Hippocampal formation (tissue), 2 donors: Measurements from ENCODE around the gene ELFN2.
"Not testable (repeated sequence)": the region's sequence is repeated elsewhere in the genome, so short reads cannot be mapped to it uniquely, and the experiment has no call there.

Experiments used
- DNase-seq, 2 donors: peaks; one replicate each; lab custom pipeline; 2025; lab: John Stamatoyannopoulos, UW

ELFN2 gene

DNA sequence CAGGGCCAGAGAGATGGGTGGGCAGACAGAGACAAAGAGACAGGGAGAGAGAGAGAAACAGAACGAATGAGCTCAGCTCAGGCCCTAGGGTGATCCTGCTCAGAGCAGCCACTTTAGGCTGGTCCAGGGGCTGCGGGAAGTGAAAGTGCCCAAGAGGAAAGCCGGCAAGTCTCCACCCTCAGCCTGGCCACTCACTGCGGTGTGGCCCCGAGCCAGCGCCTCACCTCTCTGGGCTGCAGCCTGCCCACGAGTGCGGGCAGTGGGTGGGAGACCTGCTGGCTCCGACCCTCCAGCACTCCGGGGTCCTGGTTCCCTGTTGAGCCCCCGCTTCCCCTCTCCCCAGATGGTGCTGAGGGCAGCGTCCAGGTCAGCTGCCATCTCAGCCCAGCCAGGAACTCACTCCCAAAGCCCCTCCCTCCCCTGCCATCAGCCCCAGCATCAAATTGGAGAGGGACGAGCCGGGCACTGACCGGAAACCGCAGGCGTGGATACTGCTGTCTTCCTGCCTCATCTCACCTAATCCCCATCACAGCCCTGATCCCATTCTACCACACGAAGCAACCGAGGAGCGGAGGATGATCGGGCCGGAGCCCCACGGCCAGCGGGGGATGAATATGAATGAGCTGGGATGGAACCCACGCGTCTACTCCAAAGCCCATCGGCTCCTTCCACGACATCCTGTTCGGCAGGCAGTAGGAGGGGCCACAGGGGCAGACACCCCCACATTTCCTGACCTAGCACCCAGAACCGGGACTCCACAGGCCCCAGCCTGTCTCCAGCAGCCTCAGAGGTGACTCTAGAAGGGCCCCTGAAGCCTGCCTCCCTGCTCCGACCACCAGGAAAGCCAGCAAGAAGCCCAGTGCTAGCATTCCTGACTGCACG is 16.9 kb downstream of the ELFN2 start:
- no peak for DNase-seq

DNA sequence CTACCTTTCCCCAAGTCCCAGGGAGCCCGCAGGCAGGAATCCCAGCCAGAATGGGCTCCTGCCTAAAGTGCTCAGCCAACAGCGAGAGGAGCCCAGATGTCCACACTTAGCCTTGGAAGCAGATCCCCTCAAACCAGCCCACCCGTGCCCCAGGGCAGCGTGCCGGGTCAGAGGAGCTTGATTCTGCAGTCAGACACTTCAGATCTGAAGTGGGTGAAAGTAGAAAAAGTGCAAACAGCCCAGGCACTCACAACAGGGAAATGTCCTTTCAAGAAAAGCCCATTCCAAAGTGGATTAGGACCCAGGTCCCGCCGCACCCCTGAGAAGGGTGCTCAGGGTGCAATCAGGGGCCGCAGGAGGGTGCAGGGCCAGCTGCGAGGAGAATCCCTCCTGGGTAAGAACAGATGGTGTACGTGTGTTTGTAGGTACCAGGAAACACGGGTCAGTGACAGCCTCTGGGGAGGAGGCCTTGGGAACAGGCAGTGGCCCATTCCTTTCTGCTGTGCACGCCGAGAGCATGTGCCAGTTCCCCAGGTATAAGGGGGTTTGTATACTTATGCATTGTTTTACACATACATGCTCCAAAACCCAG is 17.7 kb downstream of the ELFN2 start:
- no peak for DNase-seq

DNA sequence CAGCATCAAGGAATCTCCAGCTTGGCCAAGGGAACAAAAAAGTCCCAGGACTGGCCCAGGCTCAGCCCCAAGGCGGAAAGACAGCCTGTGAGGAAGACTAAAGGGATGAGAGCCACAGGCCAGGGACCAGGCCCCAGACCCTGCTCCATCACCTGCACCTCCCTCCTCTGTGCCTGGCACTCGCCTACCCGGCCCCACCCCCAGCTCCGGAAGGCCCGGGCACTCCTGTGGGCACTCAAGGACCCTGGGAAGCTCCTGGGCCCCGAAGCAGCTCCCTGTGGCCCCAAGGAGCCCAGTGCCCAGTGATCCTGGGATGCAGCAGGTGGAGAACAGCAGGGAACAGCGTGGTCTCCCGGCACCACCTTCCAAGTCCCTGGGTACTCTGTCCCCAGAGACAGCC is 18.2 kb downstream of the ELFN2 start:
- no peak for DNase-seq

DNA sequence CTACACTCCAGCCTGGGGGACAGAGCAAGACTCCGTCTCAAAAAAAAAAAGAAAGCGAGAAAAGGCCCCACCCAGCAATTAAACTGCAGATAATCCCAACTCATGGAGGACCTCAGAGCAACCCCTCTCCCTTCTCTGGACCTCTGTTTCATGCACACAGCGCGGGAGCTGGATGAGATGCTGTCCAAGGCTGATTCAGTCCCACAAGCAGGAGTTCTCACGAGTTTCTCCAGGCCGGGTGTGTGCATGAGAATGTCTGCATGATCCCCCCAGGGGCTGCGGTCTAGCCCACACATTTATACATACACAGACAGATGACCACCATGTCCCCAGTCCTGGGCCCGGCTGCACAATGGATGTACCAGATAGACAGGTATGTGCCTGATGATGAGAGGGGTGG is 19.4 kb downstream of the ELFN2 start:
- DNase-seq: no peak

DNA sequence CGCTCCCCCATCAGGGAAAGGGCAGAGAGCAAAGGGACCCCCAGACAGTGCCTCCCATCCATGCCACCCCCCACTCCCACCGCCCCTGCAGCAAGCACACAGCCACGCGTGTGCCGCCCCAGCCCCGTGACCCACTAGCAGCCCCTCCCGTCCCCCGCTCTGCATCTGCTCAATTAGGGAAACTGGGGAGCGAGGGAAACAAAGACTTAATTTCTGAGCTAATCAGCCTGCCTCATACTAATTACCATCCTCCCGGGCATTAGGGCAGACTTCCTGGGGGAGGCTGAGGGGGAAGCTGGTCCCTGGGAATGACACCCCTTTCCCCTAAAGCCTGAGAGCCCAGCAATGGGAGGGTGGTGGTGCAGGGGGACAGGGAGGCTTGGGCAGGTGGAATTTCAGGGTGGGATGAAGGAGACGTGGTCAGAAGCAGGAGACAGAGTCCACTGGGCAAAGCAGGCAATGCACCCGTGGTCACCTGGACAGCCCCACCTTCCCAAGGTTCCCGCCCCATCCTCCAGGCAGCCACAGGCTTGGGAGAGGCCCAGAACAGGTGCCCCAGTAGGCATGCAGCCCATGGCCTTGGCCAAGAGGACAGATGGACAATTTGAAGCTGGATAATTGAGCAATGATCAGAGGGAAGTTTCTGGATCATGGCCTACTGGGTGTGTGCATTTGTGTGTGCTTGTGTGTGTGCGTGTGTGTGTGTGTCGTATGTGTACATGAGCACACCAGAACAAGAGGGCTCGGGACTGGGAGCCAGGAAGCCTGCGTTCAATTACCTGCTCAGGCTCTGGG is 20.6 kb downstream of the ELFN2 start:
- DNase-seq: no peak

DNA sequence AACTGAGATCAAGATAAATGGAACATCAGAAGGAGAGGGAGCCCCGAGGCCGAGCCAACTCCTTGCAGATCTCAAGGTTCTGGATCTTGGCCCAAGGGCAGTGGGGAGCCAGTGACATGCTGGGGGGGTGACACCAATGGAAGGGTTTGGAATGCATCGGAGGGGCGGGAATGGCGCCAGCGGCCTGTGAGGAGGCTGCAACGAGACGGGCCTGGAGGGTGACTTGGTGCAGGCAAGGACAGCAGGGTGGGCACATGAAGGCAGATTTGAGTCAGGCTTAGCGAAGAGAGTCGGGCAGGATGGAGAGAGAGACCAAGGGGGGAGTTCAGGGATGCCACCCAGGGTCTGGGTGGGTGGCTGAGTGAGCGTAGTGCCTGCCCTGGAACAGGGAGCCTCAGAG is 23.2 kb downstream of the ELFN2 start:
- no peak for DNase-seq

DNA sequence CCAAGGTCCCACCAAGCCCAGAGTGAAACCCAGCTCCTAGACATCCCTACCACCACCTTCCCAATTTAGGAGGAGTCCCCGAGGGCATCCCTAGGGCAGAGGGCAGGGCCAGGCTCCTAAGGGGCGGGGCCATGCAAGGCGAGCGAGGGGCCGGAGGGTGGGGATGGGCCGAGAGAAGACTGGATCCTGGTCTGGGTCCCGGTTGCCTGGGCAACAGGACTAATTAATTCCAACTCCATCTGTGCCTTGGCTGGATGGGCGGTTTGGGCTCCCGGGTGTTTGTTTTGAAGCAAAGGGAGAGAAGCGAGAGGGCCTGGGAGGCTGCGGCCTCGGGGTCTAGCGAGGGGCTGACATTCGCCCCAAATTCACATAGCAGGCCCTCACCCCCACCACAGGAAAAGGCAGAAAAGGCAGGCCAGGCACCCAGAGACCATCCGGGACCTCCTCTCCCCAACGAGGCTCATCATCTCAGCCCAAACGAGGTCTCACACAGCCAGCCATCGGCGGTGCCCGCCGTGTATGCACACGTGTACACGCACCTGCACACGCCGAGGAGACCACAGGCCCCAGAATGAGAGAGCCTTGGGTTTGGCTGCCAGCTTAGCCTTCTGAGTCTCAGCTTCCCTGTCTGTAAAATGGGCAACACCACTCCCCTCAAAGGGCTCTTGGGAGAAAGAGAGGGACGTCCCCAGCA is 23.9 kb downstream of the ELFN2 start:
- DNase-seq: no peak

DNA sequence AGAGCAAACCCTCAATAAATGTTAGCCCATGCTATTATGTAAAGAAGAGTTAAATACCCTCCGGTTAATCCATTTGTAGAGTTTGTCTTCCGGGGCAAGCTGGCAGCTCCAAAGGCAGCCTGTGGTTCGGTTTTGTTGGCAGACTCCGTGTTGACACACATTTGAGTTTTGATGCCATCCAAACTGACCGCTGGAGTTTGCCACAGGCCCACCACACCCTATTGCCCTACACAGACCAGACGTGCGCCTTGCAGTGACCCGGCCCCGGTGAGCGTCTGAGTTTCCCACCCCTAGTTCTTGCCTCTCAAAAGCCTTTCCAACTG is 25.1 kb downstream of the ELFN2 start:
- no peak for DNase-seq

DNA sequence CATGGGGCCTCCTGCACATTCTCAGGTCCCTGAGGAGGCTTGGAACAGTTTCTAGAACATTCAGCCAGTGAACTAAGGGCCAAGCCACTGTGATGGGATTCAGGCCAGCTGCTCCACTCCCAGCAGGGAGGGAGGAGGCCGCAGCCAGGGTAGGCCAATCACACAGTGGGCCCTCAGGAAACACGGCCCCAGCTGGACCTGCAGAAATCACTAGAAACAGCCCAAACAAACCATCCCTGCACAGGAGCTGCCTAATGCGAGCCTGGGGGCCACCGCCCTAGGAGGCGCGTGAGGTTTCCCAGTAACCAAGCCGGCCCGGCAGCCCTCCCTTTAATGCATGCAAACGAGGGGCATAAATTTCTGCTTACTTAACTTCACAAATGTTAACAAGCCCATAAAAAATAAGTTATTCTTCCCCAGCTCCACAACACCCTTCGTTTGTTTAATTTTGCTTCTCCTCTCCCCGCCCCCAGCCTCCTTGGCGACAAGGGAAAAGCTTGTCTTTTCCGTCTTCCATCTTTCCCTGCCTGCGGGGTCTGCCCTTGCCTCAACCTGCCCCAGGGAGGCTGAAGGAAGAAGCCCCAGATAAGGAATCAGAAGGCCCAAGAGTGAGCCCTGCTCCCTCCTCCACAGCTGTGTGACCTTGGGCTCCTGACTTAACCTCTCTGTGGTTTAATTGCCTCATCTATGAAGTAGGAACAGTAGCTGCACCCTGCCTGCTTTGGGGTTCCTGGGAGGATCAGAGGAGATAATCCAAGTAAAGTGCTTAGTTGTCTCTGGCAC is 25.7 kb downstream of the ELFN2 start:
- no peak for DNase-seq

DNA sequence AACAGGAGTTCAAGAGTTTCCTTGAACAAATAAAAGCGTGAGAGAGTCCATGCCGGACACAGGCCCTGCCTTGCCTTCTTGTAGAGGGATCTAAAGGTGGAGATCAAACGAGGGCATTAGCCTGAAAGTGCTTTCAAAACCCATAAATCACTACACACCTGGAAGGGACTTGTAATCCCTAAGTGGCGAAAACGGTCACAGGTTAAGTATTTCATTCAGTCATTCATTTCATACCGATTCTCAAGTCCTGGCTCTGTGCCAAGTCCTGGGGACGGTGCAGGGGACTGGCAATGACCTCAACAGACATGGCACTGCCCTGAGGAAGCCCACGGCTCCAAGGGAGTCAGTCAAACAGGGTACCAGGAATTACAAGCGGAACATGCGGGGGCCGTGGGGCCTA is 26.6 kb downstream of the ELFN2 start:
- no peak for DNase-seq

DNA sequence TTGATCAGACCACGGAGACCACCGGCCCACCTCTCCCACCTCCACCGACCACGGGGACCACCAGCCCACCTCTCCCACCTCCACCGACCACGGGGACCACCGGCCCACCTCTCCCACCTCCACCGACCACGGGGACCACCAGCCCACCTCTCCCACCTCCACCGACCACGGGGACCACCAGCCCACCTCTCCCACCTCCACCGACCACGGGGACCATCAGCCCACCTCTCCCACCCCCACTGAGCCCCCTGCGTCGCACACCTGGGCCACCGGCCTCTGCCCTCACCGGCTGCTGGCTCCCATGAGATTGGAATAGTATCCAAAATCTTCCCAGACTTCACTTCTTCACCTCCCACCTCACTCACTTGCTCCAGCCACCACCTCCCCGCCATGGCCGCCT is 27.8 kb downstream of the ELFN2 start:
- DNase-seq: not testable (repeated sequence)

DNA sequence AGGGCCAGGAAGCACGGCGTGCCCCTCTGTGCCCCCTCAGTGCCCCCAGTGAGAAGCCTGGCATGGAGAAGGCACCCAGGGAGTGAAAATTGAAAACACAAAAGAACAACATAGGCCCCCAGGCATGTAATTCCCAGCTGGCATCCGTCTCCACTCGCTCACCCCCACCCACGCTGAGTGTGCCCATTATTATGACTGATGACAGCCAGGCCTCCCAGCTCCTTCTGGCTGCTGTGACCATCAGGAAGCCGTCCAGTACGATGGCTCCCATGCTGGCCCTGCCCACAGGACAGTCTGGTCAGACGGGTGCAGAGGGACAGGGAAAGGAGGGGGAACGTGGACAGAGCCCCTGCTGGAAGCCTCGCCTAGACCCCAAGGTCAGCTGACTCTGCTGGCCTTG is 30.1 kb downstream of the ELFN2 start:
- no peak for DNase-seq

DNA sequence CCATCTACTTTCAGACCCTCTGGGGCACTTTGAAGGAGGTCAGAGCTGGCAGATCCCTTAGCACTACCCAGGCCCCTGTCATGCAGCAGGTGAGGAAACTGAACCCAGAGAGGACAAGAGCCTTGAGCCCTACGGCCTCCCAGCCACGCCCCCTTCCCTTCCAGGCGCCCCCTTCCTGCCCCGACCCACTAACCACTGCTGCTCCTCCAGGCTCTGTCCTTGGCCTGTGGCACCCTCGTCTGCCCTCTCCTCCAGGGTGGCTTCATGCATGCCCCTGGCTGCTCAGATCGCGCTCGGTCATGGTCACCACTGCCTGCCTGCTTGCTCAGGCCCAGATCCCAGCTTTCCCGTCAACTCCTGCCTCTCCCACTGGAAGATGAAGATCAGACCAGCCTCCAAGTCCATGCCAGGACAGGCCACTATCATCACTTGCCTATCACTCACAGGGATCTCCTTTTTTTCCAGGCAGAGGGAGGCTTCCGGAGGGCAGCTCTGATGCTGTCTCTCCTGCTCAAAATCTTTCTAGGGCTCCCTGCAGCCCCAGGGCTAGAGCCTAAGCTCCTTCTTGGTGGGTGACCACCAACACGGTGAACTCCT is 30.7 kb downstream of the ELFN2 start:
- no peak for DNase-seq

DNA sequence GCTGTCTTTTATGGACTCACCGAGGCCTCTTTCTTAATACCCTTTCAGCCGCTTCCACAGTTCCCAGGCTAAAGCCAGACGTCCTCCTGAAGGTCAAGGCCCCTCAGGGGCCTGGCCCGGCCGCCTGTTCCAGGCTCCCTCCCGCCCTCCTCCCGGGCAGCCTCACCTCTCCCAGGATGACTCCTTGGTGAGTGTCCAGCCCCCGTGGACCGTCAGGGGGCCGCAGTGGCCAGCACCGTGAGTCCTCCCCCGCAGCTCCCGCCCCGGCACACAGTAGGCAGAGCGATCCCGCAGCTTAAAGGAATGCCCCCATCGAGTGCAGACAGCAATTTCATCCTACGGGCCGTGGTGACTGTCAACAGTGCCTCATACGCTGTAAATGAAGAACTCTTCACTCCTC is 32.9 kb downstream of the ELFN2 start:
- DNase-seq: no peak

DNA sequence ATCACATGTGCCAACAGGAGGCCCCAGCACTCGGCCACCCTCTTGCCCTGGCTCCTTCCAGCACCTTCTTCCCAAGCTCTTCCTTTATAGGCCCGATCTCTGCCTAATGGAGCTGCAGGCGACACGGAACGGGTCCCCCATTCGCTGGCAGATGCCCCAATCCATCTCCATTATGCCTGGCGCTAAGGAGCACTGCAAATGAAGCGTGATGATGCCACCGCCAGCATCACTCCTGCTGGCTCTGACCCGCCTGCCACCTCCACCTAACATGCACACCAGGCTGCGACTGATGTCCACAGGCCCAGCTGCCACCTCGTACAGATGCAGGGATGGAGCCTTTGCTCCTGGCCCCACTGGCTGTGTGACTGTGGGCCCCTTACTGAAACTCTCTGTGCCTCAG is 33.5 kb downstream of the ELFN2 start:
- no peak for DNase-seq

DNA sequence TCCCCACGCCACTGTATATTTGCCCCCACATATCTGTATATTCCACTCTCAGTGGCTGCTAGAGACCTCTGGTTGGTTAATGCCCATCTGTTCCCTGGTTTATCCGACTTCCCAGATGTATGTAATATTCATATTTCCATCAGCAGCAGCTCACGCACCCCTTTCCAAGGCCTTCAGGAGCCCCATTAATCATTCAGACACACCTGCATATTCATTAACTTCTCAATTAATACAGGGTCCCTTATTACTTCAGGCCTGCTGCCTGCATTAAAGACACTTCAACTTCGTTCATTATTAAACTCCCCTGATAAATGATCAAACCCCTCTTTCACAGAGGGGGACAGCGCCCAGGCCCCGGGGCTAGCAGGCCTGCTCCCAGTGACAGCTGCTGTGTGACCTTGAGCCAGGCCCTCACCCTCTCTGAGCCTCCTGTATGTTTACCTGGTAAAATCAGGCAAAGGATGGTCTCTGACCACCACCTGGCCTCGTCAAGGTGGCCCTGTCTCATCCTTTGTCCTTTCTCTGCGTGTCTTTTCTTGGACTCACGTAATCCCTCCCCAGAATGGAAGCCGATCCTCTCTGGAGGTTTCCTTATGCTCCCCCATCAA is 34.5 kb downstream of the ELFN2 start:
- no peak for DNase-seq

DNA sequence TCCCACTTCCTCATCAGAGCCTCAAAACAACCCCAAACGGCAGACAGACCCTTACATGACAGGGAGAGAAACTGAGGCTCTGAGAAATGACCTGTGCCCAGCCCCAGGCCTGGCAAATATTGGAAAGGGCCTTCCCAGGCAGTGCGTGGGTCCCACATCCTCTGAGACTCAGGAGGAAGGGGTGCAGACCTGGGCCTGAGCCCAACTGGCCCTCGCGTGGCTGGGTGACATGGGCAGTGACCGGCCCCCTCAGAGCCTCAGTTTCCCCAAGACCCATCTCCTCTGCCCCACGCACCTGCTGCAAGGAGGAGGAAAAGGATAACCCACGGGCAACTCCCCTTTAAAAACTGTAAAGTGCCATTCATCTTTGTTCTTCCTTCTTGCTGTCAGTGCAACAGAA is 35.6 kb downstream of the ELFN2 start:
- no peak for DNase-seq

DNA sequence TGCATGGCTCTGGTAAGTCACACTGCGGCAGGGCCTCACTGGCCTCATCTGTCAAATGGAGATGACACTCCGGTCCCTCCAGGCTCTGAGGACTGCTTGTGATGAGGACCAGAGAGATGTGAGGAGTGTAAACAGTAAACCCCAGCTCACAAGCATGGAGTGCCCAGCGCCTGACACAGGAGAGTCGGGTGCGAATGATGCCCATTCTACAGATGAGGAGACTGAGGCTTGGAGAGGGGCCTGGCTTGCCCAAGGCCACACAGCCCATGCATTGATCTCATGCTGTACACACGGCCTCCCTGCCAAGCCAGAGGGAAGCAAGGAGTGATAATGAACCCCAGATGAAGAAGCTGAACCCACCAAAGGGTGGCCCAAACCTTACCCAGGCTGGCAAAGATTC is 37.2 kb downstream of the ELFN2 start:
- no peak for DNase-seq

DNA sequence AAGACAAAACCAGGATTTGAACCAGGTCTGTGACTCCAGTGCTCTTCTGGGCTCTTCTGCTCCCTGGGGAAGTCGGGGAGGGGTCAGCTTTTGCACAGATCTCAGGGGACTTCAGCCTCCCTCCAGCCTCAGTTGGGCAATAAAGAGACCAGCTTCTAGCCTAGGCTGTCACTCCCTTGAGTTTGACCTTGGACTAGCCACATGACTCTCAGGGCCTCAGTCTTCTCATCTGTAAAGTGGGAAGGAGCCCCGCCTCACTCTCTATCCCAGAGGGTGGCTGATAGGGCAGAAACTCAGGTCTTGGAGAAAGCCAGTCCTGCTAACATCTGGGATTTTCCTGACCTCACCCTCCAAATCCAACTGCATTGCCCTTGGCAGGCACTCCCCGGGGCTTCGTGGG is 38.7 kb downstream of the ELFN2 start:
- no peak for DNase-seq

DNA sequence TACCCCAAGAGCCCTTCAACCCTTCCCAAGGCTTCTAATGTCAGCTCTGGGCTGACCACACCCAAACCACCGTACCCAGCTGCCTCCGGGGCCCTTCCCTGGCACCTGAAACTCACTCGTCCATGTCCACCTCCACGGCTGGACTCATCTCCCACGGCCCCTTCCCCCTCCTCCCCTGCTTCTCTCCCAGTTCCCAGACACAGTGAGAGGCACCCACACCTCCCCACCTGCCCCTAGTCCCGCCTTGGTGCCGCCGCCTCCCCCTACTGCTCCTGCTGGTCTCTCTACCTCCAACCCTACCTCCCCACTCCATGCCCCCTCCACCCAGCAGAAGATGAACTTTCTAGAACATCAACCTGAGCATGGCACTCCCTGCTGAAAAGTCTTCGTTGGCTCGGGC is 39.5 kb downstream of the ELFN2 start:
- no peak for DNase-seq

DNA sequence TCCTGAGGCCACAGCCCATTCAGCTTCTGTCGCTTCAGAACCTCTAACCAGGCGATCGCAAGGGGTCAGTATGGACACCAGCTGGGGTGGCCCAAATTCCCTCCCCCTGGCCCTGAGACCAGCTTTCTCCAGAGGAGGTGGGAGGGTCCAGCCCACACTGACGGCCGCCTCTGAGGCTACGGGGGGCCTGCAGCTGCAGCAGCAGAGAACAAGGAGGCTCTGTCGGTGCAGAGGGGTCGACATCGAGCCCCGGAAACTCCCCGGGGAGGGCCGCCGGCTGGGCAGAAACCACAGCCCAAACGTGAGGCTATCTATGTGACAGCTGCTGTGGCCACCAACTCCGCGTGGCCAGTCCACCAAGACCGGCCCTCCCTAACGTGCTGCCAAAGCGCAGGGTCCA is 40.8 kb downstream of the ELFN2 start:
- no peak for DNase-seq
